Measurements from ENCODE around the gene CACHD1.

DNA sequence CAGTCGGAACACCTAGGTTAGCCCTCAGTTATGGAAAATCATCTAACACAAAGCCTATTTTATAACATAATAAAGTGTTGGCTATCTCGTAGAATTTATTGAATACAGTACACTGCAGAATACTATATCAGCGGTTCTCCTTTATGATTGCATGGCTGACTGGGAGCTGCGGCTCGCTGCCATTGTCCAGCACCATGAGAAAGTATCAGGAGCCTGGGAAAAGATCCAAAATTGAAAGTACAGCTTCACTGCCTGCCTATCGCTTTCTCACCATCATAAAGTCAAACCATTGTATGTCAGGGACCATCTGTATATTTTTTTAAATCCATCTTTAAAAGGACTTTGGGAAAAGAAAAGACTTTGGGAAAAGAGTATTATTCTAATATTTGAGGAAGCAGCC, 163.0 kb downstream of the CACHD1 start:
- TF ChIP-seq SMC3 (conservative IDR thresholded peaks at IDR 0.05; ENCODE audit: poor library complexity): no peak
- TF ChIP-seq, protein P1, sequence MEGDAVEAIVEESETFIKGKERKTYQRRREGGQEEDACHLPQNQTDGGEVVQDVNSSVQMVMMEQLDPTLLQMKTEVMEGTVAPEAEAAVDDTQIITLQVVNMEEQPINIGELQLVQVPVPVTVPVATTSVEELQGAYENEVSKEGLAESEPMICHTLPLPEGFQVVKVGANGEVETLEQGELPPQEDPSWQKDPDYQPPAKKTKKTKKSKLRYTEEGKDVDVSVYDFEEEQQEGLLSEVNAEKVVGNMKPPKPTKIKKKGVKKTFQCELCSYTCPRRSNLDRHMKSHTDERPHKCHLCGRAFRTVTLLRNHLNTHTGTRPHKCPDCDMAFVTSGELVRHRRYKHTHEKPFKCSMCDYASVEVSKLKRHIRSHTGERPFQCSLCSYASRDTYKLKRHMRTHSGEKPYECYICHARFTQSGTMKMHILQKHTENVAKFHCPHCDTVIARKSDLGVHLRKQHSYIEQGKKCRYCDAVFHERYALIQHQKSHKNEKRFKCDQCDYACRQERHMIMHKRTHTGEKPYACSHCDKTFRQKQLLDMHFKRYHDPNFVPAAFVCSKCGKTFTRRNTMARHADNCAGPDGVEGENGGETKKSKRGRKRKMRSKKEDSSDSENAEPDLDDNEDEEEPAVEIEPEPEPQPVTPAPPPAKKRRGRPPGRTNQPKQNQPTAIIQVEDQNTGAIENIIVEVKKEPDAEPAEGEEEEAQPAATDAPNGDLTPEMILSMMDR (IDR thresholded peaks at IDR 0.05; ENCODE audit: poor library complexity, severe bottlenecking): no peak
- TF ChIP-seq MXI1 (conservative IDR thresholded peaks at IDR 0.05; ENCODE audit: poor library complexity, severe bottlenecking): no peak
- no peak for TF ChIP-seq EZH2 (IDR thresholded peaks at IDR 0.05; ENCODE audit: borderline replicate concordance, insufficient read depth, low read length, poor library complexity, severe bottlenecking)
- TF ChIP-seq POLR2AphosphoS5 (IDR thresholded peaks at IDR 0.05): no peak
- TF ChIP-seq TAF1 (IDR thresholded peaks at IDR 0.05; ENCODE audit: low read depth): no peak
- no peak for TF ChIP-seq RAD21 (conservative IDR thresholded peaks at IDR 0.05)
- TF ChIP-seq REST (IDR thresholded peaks at IDR 0.05; ENCODE audit: borderline replicate concordance): no peak
- no peak for TF ChIP-seq EP300 (conservative IDR thresholded peaks at IDR 0.05; ENCODE audit: poor library complexity, severe bottlenecking)

Data from neural cell (in vitro differentiated cells).